Left hindlimb (tissue), 1 donor: ENCODE data around the gene DOLK.
"Not testable (repeated sequence)": the region's sequence is repeated elsewhere in the genome, so short reads cannot be mapped to it uniquely, and the experiment has no call there.

Source experiments
- DNase-seq: peaks from one replicate; pipeline ENCODE4 v3.0.0-alpha.2; 2018

Gene DOLK

DNA sequence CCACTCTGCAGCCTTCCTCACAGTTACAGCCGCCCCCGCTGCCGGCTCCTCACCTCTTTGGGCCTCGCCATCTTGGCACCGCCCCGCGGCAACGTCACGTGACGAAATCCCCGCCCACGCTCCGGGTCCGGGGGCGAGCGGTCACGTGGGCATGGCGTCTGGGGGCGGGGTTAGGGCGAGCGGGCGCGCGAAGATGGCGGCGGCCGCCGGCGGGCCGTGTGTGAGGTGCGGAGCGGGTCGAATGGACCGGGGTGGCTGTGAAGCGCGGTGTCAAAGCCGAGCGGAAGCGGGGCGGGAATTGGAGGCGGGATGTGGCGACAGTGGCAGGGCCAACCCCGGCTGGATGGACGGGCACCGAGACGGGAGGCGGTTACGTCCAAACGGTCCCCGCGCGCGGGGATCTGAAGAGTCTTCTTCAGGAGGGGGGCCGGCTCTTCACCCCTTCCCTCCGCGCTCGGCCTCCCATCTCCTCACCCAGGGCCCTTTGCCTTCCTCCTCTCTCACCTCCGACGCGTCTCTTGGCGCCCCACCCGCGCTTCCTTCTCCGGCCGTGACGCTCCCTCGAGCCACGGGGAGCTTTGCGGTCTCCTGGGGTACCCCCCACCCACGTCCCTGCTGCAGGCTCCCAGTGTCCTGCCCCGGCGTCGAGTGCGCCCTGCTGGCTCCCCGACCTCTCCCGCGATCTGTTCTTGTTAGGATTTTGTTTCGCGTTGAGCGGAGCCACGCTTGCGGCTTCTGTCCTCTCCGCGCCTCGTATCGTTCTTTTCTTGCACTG, at the start of gene DOLK, which contains the start of gene NUP188:
DOLK (minus strand) TSS at position 77 of the 775 bp plus-strand sequence. CDS start 300 bp downstream, outside the sequence.
NUP188 (plus strand) TSS at position 173 of the 775 bp plus-strand sequence; CDS start at position 194, 21 bp downstream.
- DNase-seq: peak; percentile 96

DNA sequence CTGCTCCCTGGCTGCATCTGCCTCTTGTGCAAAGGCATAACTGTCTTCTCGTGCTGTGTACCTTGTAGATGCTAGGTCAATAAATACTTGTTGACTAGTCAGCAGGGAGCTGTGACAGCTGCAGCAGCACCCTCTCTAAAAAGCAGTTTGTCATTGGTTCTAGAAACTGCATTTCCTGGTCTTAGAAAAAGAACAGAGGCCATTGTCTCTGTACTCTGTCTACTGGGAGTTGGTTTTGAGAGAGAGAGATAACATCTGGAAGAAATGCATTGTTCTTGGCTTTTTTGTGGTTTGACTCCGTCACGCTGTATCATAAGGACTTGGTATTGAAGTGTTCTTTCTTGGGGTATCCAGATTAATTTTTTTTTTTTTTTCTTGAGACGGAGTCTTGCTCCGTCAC, 48.4 kb upstream of the DOLK start:
- no peak for DNase-seq

DNA sequence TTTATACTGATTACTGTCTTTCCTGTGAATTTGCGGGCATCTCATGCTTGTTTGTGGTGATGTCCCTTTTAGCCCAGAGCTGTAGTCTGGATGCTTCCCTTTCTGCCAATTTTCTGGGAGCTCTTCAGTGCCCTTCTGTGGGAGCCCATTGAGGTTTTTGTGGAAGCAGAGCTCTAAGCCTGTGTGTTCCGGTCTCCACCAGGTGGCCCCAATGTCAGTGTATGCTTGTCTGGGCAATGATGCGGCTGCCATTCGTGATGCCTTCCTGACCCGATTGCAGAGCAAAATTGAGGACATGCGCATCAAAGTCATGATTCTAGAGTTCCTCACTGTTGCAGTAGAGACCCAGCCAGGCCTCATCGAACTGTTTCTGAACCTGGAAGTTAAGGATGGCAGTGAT, 45.6 kb upstream of the DOLK start:
- no peak for DNase-seq

DNA sequence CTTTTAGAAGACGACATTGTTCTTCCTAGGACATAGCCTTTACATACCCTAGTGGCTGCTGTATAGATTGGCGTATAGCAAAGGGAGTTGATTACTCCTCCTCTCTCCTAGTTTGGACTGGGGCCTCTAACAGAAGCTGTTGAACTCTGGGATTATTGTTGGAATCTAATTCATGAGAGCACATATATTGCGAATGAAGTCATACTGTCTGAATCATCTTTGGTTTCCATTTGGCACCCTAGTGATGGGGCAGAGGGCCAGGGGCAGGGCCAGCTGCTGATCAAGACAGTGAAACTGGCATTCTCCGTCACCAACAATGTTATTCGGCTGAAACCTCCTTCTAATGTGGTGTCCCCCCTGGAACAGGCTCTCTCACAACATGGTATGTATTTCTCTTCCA, 40.4 kb upstream of the DOLK start:
- DNase-seq: peak; percentile 70

DNA sequence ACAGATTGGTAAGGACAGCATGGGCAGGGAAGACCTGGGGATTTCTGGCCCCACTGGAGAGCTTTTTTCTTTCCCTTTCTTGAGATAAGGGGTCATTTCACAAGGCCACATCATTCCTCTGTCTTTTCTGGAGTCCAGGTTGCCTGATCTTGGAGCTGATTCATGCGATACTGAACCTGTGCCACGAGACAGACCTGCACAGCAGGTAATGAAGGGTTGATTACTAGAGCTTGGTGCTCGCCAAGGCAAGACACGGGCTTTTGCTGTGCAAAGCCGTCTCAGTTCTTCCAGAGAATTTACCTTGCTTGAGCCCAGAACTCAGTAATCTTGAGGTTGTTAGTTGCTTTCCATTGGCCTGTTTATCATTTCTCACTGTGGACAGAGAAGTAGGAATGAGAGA, 39.3 kb upstream of the DOLK start:
- no peak for DNase-seq

DNA sequence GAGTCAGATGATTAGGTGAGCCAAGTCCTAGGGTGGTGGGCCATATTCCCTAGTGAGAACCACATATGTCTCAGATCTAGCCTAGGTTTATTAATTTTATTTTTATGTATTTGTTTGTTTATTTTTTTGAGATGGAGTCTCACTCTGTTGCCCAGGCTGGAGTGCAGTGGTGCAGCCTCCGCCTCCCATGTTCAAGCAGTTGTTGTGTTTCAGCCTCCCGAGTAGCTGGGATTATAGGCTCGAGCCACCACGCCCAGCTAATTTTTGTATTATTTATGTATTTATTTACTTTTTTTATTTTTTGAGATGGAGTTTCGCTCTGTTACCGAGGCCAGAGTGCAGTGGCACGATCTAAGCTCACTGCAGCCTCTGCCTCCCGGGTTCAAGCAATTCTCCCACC, 36.1 kb upstream of the DOLK start:
- no peak for DNase-seq

DNA sequence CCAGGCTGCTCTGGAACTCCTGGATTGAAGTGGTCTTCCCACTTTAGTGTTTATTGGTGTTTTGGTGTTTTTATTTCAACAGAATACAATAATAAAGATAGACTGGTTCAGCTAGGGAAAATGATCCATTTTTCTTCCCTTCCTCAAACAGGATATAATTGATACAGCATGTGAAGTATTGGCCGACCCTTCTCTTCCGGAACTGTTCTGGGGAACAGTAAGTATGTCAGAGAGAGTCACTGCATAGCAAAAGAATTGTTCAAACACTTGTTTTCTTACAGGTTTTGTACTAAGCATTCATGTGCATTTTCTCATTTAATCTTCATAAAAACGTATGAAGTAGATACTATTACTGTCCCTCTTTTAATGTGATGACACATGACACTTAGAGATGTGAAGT, 31.7 kb upstream of the DOLK start:
- no peak for DNase-seq

DNA sequence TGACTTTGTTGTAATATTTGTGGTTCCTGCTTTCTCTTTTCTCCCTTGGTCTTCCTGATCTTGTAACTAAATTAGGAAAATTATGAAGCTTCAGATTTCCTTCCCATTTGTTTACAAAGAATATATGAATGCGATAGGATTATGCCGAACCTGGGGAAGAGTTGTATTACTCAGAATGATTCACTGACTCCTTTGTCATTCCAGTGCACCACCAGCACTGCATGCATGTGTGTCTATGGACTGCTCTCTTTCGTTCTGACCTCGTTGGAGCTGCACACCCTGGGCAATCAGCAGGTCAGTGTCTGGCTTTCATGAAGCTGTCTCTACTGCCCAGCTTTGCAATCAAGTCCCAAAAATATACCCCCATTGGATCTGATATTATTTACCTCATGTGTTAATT, 25.6 kb upstream of the DOLK start:
- no peak for DNase-seq

DNA sequence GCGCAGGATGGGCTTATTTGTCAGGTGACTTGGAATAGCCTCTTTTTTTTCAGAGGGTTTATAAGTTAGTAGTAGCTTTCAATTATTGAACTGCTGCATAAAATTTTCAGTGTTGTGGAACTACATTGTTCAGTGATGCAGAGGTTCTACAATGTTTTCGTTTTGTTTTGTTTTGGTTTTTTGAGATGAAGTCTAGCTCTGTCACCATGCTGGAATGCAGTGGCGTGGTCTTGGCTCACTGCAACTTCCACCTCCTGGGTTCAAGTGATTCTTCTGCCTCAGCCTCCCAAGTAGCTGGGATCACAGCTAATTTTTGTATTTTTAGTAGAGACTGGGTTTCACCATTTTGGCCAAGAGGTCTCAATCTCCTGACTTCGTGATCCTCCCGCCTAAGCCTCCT, 22.1 kb upstream of the DOLK start:
- DNase-seq: no peak

DNA sequence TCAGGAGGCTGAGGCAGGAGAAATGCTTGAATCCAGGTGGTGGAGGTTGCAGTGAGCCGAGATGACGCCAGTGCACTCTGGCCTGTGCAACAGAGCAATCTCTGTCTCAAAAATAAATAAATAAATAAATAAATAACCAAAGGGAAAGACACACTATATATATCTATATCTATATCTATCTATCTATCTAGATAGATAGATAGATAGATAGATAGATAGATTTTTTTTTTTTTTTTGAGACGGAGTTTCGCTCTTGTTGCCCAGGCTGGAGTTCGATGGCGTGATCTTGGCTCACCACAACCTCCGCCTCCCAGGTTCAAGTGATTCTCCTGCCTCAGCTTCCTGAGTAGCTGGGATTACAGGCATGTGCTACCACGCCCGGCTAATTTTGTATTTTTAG, 14.0 kb upstream of the DOLK start:
- DNase-seq: not testable (repeated sequence)

DNA sequence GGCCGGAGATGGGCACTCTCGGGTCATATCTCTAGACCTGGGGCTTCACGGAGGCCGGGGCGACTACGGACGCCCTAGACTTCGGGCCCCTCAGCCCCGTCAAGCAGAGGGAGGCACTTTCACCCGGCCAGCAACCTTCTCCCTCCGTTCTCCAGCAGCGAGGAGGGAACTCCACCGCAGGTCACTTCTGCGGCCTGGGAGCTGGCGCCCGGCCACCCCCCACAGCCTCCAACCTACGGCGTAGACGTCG, 201 bp downstream of the DOLK start:
- no peak for DNase-seq

DNA sequence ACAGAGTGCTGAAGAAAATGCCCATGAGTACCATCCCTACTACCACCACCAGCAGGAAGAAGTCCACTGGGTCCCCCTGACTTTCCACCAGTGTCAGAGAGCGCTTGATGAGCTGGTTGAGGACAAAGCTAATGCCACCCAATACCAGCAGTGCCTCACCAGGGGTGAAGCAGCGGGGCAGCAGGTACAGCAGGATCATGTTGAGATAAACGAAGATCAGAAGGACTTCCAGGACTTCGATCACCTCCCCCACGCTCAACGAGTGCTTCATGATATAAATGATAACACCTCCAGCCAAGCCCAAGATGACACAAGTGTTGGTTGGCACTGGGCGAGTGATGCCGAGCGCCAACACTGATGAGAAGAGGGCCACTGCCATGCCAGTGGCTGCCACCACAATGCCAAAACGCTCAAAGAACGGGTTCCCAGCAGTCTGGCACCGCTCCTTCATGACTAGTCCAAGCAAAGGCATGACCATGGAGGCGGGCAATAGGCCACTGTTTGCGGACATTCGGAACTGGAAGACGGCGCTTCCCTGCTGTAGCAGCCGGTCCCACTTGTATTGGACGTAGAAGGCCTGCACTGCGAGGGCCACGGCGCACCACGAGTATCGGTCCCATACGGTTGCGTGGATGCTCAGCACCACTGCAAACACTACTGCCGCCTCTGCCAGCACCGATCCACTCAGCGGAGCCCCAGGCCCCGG, 679 bp downstream of the DOLK start:
- no peak for DNase-seq

DNA sequence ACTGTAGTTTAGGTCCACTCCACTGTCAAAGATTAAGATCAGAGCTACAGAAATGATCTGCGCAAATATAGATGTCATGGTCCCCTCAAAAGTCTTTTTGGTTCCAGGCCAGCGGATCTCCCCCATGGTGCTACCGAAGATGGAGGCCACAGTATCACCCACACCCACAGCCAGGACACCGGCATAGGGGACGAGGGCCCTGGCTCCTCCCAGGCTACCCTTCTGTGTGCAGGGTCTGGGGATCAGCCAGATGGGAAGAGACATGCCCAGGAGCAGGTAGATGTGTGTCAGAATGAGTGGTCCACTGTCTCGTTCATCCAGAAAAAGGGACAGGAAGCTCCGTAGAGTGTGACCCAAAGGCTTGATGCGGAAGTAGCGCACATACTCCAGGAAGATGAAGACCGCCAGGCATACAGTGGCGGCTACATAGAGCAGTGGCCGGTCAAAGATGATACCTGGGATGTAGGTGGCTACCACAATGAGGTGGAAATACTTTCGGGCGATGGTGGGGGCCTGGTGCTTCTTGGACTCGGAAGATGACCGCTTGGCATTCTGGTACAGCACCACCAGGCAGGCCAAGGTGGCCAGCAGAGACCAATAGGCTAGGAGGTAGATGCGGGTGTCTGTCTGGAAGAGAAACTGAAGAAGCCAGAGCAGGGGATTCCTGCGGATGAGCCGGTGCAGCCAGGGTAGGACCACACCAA, 1.5 kb downstream of the DOLK start:
- DNase-seq: no peak

DNA sequence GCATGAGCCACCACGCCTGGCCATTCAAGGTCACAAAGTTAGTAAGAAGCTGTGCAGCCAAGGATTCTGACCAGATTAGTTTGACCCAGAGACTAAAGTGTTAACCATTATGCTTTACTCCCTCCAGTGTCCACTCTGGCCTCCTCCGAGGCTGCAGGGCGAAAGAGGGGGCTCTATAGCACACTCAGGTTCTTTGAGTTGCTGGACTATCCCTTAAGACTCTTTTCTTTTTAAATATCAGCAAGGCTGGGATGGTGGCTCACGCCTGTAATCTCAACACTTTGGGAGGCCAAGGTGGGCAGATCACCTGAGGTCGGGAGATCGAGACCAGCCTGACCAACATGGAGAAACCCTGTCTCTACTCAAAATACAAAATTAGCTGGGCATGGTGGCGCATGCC, 2.4 kb downstream of the DOLK start:
- not testable (repeated sequence) for DNase-seq

DNA sequence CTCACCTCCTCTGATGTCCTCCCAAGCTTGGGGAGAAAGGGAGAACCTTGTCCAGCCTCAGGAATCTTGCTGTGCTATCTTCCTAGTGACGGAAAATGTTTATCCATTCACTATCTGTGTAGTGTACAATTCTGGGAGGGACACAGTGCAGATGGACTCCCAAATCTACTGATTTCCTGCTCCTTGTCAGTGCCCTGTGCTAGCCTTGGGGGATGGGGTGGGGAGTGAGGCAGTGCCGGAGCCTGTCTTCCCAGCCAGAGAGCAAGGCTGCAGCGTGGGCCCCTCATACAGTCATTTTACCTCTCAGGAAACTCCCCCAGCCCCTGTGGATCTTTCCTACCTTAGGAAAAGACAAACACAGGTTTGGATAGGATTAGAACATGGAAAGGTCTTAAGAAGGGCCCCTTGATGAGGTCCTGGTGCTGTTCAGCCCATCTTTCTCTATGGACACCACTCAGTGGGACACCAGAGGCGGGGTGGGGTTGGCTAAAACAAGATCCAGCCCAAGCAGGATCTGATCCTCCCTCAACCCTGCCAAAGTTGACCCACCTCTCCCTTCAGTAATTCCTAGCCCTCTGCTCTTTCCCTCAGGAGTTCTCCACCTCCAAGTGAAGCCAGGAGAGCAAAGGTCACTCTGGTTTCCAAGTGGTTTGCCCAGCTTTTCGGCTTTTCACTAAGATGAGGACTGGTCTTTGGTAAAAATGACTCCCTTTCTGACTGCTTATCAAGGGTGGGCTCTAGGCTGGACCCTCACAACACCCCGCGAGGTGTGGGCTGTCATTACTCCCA, 3.4 kb downstream of the DOLK start:
- no peak for DNase-seq

DNA sequence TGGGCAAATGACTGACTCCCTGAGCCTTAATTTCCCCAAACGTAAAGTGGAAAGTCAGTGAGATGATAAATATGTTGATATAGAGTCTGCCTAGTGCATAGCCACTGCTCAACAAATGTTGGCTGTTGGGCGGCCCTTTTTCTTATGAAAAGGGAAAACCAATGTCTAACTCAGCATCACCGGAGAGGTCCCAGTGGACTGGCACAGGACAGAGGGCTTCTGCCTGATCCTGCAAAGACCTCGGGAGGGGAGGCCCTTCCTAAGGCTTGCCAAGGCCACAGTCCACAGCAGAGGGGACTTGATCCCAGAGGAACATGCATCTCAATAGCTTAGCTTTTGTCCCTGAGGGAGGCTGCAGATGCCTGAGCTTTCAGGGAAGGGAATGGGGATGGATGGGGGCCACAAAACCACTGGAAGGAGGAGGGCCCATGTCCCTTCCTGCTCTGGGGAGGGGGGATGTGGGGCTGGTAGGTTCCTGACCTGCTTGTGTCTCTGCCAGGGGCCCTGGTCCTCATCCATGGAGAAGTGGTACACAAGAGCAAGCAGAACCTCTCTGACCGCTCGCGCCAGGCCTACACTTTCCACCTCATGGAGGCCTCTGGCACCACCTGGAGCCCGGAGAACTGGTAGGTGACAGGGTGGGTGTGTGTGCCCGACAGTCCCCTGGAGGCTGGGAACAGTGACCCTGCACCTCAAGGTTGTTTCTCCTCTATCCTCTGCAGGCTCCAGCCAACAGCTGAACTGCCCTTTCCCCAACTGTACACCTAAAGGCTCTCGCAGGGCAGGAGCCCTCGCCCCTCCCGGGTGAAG, 6.3 kb downstream of the DOLK start:
- DNase-seq: peak; percentile 23

DNA sequence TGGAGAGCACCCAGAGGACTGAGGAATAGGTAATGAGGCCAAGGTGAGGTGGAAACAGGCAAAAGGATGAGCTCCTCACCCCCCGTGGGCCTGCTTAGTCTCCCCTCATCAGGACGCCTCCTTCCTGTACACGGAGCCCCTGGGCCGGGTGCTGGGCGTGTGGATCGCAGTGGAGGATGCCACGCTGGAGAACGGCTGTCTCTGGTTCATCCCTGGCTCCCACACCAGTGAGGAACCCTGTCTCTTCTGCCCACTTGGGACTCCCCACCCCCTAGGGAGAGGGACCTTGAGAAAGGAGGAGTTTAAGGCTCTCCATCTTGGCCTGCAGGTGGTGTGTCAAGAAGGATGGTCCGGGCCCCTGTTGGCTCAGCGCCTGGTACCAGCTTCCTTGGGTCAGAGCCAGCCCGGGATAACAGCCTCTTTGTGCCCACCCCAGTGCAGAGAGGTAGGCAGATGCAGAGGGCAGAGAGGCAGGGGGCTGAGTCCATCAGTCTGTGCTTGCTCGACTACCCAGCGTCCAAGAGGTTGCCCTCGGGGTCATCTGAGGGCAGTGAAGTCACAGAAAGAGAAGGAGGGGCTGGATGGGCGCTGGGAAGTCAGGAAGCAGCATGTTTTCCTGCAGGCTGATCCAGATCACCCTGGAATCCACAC, 7.0 kb downstream of the DOLK start:
- peak; percentile 24 for DNase-seq

DNA sequence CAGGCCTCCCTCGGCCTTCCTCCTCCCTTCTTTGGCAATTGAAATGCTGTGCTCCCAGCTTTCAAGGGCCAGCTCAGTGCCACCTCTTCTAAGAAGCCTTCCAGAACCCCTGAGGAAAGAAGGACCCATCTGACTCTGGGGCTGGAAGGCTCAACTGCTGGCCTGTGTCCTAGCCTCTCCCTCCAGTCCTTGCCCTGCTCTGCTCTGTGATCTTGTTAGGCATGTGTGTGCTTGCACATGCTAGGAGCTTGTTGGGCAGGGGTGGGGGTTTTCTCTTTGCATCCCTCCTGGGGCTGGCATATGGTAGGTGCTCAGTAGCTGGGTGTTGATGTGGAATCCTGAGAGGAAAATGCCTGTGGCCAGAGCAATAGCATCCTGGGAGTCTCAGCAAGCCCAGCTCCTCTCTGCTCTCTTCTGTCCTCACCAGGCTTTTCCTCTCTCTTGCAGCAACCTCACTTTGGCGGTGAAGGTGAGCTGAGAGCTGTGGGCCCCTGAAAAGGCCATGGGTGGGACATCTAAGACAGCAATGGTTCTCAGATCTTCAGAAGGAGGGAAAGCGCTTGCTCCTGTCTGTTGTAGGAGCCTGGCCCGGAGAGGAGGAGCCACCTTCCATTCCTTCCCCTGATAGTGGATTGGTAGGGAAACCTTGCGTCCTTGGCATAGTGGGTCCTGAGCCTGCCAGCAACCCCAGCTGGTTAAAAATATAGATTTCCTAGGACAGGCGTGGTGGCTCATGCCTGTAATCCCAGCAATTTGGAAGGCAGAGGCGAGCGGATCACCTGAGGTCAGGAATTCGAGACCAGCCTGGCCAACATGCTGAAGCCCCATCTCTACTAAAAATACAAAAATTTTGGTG, 9.9 kb downstream of the DOLK start:
- peak; percentile 8 for DNase-seq

DNA sequence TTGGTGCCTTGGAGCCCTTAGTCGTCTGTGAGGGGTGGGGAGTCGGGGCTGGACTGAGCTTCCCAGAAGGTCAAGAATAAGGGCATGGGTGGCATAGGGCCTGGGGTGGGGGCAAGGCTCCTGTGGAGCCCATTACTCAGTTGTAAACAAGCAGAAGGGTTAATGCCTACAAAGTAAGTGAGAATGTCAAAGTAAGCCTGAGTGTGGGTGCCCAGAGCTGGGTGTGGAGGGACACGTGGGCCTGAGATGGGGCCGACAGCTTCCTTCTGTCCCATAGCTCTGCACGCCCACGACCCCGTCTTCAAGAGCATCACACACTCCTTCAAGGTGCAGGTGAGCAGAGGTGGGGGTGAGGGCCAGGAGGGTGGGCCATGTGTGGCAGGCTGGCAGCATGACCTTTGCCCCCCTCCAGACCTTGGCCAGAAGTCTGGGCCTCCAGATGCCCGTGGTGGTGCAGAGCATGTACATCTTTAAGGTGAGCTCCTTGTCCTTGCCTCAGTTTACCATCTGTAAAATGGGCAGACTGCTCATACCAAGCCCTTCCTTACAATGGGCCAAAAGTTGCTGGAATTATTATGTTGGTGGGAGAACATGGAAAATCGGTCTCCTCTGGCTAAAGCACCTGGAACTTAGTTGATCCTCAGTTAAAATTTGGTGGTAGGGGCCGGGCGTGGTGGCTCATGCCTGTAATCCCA, 11.1 kb downstream of the DOLK start:
- DNase-seq: peak; percentile 24

DNA sequence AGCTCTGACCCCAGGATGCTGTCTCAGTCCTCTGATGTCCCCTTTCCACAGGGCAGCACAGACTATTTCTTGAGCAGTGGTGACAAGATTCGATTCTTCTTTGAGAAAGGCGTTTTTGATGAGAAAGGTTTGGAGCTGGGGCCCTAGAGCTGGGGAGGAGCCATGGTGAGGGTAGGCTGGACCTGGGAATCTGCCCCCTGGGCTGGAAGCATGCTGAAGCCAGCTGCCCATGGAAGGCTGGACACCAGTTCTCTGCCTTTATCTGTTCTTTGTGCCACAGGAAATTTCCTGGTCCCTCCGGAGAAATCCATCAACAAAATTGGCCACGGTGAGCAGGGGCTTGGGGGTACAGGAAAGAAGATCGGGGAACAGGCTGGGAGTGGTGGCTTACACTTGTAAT, 13.7 kb downstream of the DOLK start:
- peak; percentile 12 for DNase-seq
